RWPE2 (cell line): ENCODE results near the gene ZNF75A.

Experiments
- ATAC-seq: fragments of 200-7000 bp; cut with Tn5 transposase; 3 replicates; pipeline ENCODE4 v1.9.1; 2021; ENCODE audit warnings: low read depth
- DNase-seq: peaks from one replicate; pipeline ENCODE4 v3.0.0-alpha.2; 2020; ENCODE audit warnings: low spot score
- H3K27ac ChIP-seq: fragments of 450-650 bp; 2 replicates; pipeline ENCODE4 v1.5.1; 2017; ENCODE audit warnings: mild to moderate bottlenecking; ENCODE audit not compliant: poor library complexity, severe bottlenecking
- H3K27me3 ChIP-seq: fragments of 250-450 bp; sonication (Bioruptor Pico); 2 replicates; pipeline ENCODE4 v1.5.1; 2021; ENCODE audit warnings: mild to moderate bottlenecking, moderate library complexity; ENCODE audit not compliant: insufficient read depth, poor library complexity, severe bottlenecking
- H3K36me3 ChIP-seq: fragments of 250-450 bp; sonication (Bioruptor Pico); 2 replicates; pipeline ENCODE4 v1.5.1; 2020; ENCODE audit warnings: low read depth, mild to moderate bottlenecking, moderate library complexity
- H3K4me1 ChIP-seq: fragments of 250-450 bp; sonication (Bioruptor Pico); 2 replicates; pipeline ENCODE4 v1.5.1; 2021; ENCODE audit warnings: mild to moderate bottlenecking, moderate library complexity; ENCODE audit not compliant: insufficient read depth, poor library complexity, severe bottlenecking
- H3K4me3 ChIP-seq: fragments of 250-450 bp; sonication (Bioruptor Pico); 2 replicates; pipeline ENCODE4 v1.5.1; 2021; ENCODE audit warnings: mild to moderate bottlenecking, moderate library complexity; ENCODE audit not compliant: severe bottlenecking
- H3K9me3 ChIP-seq: fragments of 250-450 bp; sonication (Bioruptor Pico); 2 replicates; pipeline ENCODE4 v1.5.1; 2021; ENCODE audit warnings: mild to moderate bottlenecking, moderate library complexity; ENCODE audit not compliant: severe bottlenecking
- TF ChIP-seq, protein P1 (sequence below): fragments of 450-650 bp; IDR thresholded peaks from one replicate; pipeline ENCODE4 v1.5.1; 2017; ENCODE audit warnings: mild to moderate bottlenecking, moderate library complexity; ENCODE audit not compliant: poor library complexity, severe bottlenecking

The ZNF75A gene

DNA sequence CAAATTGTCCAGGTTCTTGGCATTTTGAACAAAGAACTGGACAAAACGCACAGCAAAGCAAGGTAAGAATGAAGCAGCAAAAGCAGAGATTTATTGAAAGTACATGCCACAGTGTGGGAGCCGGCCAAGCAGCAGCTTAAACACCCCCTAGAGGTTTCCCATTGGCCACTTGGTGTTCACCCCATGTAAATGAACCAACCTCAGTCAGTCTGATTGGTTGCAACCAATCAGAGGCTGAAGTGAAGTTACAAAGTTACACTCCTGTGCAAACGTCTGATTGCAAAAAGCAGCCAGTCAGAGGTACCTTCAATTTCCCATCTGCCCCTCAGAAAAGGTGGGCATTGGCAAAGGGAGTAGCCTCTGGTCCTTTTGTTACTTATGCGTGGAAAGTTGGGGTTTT is 30.8 kb upstream of the ZNF75A start:
- Histone ChIP-seq H3K27me3 (no peaks in the 10 kb centered on the region), H3K9me3 (no peaks in the 10 kb centered on the region), H3K27ac (no peak overlapping the region), H3K4me3 (no peak overlapping the region), H3K4me1 (no peaks in the 10 kb centered on the region), H3K36me3 (no peaks in the 10 kb centered on the region)
- TF ChIP-seq, protein P1, sequence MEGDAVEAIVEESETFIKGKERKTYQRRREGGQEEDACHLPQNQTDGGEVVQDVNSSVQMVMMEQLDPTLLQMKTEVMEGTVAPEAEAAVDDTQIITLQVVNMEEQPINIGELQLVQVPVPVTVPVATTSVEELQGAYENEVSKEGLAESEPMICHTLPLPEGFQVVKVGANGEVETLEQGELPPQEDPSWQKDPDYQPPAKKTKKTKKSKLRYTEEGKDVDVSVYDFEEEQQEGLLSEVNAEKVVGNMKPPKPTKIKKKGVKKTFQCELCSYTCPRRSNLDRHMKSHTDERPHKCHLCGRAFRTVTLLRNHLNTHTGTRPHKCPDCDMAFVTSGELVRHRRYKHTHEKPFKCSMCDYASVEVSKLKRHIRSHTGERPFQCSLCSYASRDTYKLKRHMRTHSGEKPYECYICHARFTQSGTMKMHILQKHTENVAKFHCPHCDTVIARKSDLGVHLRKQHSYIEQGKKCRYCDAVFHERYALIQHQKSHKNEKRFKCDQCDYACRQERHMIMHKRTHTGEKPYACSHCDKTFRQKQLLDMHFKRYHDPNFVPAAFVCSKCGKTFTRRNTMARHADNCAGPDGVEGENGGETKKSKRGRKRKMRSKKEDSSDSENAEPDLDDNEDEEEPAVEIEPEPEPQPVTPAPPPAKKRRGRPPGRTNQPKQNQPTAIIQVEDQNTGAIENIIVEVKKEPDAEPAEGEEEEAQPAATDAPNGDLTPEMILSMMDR = no peak
- 0 out of 3 replicates have a peak, but pooled peaks have one; percentile 35 for ATAC-seq
- DNase-seq = no peak

DNA sequence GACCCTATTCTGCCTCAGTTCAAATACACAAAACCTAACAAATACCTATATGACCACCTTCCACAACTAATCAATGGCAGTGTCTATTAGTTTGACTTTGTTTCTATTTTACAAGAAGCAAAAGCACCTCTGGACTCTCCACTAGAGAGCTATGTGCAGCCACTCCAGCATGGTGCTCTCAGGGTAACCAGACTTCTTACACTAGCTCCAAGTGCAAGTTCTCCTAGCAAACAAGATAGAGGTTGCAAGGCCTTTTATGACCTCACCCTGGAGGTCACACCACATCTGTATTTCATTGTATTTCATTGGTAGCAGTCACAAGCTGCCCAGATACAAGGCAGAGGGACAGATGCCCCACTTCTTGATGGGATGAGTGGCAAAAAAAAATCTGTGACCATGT is 30.4 kb upstream of the ZNF75A start:
- Histone ChIP-seq H3K27me3 (no peaks in the 10 kb centered on the region), H3K4me1 (no peaks in the 10 kb centered on the region), H3K27ac (no peak overlapping the region), H3K9me3 (no peaks in the 10 kb centered on the region), H3K4me3 (no peak overlapping the region), H3K36me3 (no peaks in the 10 kb centered on the region)
- ATAC-seq (no peak), DNase-seq (no peak)
- TF ChIP-seq, protein P1 = no peak

DNA sequence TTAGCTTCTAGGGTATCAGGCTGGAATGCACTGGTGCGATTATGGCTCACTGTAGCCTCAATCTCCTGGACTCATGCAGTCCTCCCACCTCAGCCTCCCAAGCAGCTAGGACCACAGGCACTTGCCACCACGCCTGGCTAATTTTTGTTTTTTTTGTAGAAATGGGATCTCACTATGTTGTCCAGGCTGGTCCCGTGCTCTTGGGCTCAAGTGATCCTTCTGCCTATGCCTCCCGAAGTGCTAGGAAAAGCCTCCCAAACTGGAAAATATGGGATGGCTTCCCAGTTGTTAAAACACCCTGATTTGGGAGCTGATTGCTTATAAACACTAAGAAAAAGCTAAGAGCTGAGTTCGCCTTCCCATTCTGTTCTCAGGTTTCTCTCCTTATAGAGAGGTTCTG is 28.6 kb upstream of the ZNF75A start:
- DNase-seq = no peak
- no peak overlapping the region for H3K27ac ChIP-seq
- no peaks in the 10 kb centered on the region for H3K36me3 ChIP-seq
- TF ChIP-seq, protein P1 = no peak
- no peaks in the 10 kb centered on the region for H3K9me3 ChIP-seq
- H3K27me3 ChIP-seq = no peaks in the 10 kb centered on the region
- ATAC-seq = no peak
- H3K4me3 ChIP-seq = no peak overlapping the region
- H3K4me1 ChIP-seq = no peaks in the 10 kb centered on the region

DNA sequence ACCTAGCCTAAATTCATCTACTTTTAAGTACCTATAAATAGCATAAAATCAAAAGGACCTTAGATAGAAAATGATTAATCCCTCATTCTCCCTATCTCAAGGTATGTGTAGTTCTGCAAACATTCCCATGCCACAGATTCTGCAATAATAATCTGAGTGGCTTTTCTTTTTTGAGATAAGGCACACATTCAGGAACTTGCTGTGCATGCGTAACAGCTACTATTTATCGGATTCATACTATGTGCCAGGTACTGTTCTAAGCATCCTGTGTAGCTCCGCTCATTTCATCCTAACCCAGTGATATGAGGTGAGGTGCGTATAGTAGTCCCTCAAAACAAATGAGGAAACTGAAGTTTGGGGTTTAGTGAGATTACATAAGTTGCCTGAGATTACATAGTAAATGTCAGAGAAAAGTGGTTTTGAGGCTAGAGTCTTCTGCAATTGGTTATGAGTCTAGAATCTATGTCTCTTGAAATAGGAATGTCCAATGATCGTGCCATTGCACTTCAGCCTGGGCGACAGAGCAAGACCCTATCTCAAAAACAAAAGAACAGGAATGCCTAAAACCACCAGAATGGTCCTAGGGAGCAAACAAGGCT is 24.0 kb upstream of the ZNF75A start:
- ATAC-seq (no peak), DNase-seq (no peak)
- Histone ChIP-seq H3K36me3 (peaks cover 11% of the 10 kb centered on the region), H3K4me1 (no peaks in the 10 kb centered on the region), H3K9me3 (no peaks in the 10 kb centered on the region), H3K27me3 (no peaks in the 10 kb centered on the region), H3K4me3 (no peak overlapping the region), H3K27ac (no peak overlapping the region)
- TF ChIP-seq, protein P1 = no peak

DNA sequence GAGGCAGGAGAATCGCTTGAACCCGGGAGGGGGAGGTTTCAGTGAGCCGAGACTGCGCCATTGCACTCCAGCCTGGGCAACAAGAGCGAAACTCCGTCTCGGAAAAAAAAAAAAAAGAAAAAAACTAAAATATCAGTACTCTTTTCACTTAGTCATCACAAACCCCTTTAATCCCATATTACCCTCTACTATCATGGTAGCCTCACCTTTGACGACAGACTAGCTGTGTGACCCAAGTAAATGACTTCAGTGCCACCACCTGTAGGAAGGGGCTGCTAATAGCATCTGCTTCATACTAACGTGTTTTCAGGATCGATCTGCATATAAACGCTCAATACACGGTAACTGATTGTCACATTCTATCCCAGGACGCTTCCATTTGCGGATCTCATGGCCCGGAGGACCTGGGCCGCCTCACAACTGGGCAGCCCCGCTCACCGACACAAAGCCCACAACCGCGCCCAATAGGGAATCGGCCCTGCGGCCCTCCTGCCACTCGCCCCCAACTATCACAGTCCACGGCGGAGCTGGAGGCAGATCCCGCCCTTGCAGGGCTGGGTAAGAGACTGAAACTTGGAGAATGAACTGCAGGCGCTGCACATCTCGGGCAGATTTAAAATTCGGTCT is 23.1 kb upstream of the ZNF75A start:
- peak; percentile 57 for ATAC-seq
- peak overlapping the region; percentile 81 for H3K27ac ChIP-seq
- peaks cover 3% of the 10 kb centered on the region for H3K9me3 ChIP-seq
- TF ChIP-seq, protein P1 = no peak
- H3K27me3 ChIP-seq = no peaks in the 10 kb centered on the region
- no peaks in the 10 kb centered on the region for H3K4me1 ChIP-seq
- H3K36me3 ChIP-seq = peaks cover 18% of the 10 kb centered on the region
- no peak for DNase-seq
- peak overlapping the region; percentile 88 for H3K4me3 ChIP-seq
